IPS-18c (cell line): ENCODE measurements around the gene CTIF.

Experiments
- H3K4me3 ChIP-seq: 2 replicates; pipeline ENCODE4 v1.7.0; 2013; ENCODE audit warnings: low read depth, mild to moderate bottlenecking, low read length, moderate library complexity; ENCODE audit not compliant: insufficient read depth
- H3K9me3 ChIP-seq: one replicate; pipeline ENCODE4 v1.6.1; 2013; ENCODE audit warnings: mild to moderate bottlenecking, low read length, moderate library complexity; ENCODE audit not compliant: control insufficient read depth, insufficient read depth

CTIF gene

GRCh38 chr18:48602759-48603390, 64.0 kb downstream of the CTIF start:
- Histone ChIP-seq H3K4me3 (no peak overlapping the region), H3K9me3 (no peaks in the 10 kb centered on the region)

DNA sequence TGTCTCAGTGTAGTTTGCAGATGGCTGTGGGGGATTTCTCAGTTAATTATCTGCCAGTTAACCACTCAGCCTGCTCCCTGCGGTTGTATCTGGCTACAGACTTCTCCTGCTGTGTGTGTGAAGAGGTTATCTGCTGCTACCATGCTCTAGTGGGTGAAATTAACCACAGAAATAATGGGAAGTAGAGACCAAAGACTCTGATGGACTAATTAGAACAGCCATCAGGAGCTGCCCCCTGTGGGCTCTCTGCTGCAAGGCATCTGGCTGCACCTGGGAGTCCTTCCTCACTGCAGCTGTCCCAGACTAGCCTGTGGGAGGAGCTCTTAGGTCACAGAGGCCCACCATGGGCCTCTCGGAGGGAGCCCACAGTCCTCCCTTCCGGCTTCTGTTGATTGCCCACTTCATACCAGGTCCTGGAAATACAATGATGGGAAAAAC, 66.6 kb downstream of the CTIF start:
- no peaks in the 10 kb centered on the region for H3K9me3 ChIP-seq
- no peak overlapping the region for H3K4me3 ChIP-seq

DNA sequence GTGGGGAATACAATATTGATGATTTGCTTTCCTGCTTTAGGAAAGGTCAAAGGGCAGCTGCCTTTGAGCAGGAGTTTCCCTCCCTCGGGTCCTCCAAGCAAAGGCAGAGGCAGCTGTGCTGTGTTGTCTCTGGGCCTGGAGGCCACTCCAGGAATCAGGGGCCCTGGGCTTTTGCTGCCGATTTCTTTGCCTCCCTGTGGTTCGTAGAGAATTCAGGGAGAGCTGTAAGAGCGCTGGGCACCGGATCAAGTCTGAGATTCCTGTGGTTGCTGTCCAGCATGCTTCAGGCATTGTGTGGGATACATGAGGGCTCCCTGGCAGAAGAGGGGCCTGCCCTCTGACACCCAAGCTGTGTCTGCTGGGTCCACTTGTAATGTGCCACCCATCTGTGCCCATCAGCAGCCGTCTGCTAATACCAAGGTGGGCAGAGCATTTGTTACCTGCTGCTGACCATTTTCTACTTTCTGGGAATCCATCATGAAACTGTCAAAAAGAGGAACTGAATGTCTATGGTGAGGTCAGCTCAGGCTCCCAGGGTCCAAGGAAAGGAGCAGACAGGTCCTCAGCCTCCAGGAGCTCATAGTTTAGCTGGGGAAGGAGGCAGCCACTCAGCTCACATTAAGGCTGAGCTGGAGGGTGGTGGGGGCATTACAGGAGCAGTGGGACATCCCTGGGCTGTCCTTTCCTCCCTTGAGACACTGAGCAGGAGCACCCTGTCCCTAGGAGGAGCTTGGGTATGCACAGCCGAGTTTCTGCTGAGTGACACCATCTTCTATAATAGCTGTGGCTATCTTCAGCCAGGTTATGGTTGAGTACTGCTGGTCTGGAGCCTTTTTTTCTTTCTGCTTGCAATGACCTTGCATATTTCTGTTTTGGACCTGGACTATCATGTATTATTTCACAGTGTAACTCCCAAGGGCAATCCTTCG, 68.5 kb downstream of the CTIF start:
- no peak overlapping the region for H3K4me3 ChIP-seq
- no peaks in the 10 kb centered on the region for H3K9me3 ChIP-seq

- H3K4me3 ChIP-seq: no peak overlapping the region
Observed at GRCh38 chr18:48608581-48608980, 69.8 kb downstream of the CTIF start.

GRCh38 chr18:48609114-48609513, 70.3 kb downstream of the CTIF start:
- no peak overlapping the region for H3K4me3 ChIP-seq

More at GRCh38 chr18:48608581-48608980, 69.8 kb downstream of the CTIF start:
- no peaks in the 10 kb centered on the region for H3K9me3 ChIP-seq

DNA sequence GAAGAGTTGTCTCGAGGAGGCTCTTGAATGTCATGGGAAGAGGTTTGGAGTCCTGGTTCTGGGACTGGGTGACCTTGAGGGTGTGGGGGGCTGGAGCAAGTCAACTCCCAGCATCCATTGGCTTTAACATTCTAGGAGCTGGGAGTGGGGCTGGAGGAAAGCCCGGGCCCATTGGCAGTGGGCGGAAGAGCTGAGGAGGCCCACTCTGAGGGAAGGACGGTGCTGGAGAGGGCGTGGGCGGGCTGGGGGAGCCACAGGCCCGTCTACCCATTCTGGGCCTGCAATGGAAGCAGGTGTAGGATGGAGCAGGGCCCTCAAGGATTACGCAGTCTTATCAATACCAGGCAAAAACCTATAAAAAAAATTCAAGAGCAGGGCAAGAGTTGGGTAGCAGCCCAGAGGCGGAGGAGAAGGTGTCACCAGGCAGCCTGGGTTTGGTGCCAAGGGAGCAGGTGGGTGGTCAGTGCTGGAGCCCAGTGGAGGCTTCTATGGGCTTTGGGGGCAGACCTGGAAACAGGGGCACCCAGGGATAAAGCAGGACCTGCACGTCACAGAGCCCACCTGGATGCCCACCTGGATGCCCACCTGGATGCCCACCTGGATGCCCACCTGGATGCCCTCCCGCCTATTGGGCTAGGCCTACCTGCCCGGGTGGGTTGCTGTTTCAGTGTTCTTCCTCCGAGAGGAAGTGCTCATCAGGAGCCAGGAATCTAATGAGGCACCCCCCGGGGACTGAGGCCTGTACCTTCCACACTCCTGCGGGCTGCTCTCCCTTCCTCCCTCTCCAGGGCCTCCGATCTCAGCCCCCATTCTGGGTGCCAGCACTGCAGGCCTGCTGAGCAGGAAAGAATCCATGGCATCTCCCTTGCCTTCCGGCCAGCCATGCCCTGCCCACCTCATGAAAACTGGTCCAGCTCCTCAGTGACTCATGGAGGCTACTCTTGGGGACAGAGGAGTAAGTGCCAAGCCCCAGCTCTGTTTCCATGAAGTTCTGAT, 71.3 kb downstream of the CTIF start:
- H3K9me3 ChIP-seq: no peaks in the 10 kb centered on the region

More at GRCh38 chr18:48609114-48609513, 70.3 kb downstream of the CTIF start:
- H3K9me3 ChIP-seq: no peaks in the 10 kb centered on the region

GRCh38 chr18:48611203-48611602, 72.4 kb downstream of the CTIF start:
- Histone ChIP-seq H3K9me3 (no peaks in the 10 kb centered on the region), H3K4me3 (no peak overlapping the region)

More for the DNA sequence above, 71.3 kb downstream of the CTIF start:
- H3K4me3 ChIP-seq: no peak overlapping the region

DNA sequence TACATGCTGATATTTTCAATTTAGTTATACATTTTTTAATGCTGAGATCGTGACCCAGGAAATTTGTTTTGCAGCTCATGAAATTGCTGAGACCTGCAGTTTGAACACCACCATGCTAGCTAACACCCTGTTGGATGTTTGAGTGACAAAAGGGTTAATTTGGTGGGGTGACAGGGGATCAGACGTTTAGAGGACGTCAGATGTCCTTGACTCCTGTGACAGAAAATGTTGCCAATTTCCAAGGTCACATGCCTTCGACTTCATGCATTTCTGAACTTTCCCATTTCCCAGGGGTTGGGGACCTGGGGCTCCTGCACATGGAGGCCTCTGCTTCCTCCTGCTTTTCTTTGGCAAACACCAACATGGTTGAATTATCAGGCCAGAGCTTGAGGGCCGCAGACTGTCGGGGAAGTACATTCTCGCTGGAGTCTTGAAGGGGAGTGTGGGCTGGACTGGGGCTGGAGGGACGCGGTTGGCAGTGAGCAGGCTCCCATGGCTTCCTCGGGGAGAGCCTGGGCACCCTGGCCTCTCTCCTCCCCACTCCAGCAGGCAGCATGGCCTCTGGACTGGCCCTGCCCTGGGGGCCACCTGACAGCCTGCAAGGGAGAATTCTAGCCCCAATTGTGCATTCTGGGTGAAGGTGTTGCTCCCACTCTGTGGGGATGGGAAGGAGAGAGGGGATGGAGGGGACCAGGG, 73.1 kb downstream of the CTIF start:
- no peak overlapping the region for H3K4me3 ChIP-seq
- no peaks in the 10 kb centered on the region for H3K9me3 ChIP-seq

DNA sequence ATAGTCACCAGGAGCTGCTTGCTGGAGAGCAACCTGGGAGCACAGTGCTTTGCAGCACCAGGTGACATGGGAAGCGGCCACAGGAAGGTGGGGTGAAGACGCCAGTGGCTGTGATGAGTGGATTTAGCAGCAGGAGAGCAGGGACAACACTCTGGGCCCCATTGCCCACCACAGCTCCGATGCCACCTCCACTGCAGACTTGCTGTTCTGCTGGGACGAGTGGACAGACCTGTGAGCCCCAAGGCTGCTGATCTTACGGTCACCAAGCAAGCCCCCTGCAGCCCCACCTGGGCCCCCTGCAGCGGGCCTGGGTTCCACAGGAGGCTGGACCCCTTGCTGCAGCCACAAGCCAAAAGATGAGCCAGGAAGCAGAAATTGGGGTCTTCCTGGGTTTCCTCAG, 73.7 kb downstream of the CTIF start:
- Histone ChIP-seq H3K4me3 (no peak overlapping the region), H3K9me3 (no peaks in the 10 kb centered on the region)

DNA sequence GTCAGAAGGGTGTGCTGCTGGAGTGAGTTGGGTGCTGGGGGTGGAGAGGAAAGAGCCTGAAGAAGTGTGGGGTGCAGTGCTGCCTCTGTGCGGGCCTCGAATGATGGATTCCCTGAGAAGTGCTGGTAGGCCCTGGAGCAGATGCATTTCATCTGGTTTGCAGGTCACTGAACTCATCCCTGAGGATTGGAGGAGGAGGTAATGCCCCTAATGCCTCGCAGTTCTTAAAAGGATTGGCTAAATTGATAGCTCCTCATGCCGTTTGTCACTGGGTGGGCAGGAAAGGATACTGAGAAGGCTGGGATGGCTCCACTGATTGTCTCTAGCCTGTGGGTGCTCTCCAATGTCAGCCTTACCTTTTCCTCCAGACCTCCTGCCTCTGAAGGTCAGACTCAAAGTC, 74.1 kb downstream of the CTIF start:
- Histone ChIP-seq H3K4me3 (no peak overlapping the region), H3K9me3 (no peaks in the 10 kb centered on the region)

DNA sequence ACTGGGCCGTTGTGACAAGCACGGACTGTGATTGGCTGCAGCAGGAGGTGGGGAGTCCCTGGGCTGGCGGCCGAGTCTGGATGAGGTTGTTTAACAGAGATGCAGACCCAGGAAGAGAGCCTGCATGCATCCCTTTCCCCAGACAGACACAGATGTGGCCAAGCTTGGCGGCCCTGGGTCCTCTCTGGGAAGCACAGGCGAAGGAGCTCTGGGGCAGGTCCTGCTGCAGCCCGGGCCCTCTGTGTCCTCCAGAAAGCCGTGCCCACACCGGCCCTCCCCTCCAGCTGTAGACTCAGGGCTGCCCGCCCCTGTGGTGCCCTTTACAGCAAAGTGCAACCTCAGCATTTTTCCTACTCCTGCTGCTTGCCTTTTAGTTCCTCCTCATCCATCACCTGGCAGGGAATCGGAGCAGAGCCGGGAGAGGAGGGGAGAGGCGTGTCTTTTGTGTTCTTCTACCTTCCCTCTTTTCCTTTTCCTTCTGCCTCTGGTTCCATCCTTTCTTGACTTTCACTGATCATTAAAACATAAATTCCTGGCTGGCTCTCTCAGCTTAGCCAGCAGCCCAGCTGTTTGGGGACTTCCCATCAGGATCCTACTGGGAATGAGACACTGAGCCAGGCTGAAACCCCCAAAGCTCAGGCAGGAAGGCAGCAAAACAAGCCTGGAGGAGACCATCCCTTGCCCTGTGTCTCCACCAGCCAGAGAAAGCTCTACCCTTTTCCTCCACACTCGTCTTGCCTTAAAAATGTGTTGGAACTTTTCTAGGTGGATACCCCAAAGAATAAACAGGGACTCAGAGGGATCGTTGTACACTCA, 75.0 kb downstream of the CTIF start:
- no peak overlapping the region for H3K4me3 ChIP-seq
- H3K9me3 ChIP-seq: no peaks in the 10 kb centered on the region

DNA sequence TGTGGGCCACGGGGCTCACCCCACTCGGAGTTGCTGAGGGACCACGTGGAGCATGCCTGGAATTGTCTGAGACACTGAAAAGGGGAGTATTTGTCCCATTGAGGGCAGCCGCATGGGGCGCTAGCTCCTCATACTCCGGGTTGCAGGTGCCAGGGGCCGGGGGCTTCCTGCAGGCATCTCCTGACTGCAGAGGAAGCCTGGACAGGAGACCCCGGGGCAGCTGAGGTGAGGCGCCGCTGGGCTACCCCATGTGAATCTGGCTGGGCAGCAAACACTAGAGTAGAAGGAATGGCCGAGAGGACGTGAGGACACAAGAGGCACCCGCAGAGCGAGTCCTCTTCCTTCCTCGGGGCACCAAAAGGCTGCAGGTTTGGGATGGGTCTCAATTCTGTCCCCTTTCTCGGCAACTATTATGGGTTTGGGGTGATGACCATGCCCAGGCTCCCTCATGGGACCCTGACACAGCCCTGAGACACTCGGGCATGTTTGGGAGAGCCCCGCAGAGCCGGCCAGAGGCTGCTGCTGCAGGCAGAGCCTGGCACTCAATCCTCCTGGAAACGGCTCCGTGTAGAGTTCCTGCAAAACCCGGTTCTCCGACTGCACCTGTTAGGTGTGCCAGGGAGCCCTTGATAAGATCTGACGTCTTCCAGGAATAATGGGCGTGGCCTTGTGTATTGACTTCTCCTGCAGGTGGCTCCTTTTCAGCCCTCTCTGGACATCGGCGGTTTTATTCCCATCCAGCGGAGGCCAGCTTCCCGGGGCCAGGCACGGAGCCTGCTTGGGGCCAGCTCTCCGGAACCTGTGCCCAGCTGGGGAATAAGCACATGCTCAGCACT, 77.0 kb downstream of the CTIF start:
- H3K4me3 ChIP-seq: no peak overlapping the region
- no peaks in the 10 kb centered on the region for H3K9me3 ChIP-seq

GRCh38 chr18:48616484-48617255, 77.8 kb downstream of the CTIF start:
- H3K9me3 ChIP-seq: no peaks in the 10 kb centered on the region
- no peak overlapping the region for H3K4me3 ChIP-seq

GRCh38 chr18:48617844-48618497, 79.1 kb downstream of the CTIF start:
- Histone ChIP-seq H3K9me3 (peaks cover 1% of the 10 kb centered on the region), H3K4me3 (no peak overlapping the region)
